Panc1 (cell line): ENCODE data around the gene CHMP4A. TPM values are rescaled to one million over a fixed set of nuclear protein-coding genes. Genes with fewer than 3 reads are reported as not detected.

Experiments used
- ATAC-seq: fragments of 200-7000 bp; cut with Tn5 transposase; 2 replicates; pipeline ENCODE4 v1.9.1; 2020; ENCODE audit warnings: mild to moderate bottlenecking, moderate library complexity
- BruUV-seq: library from RNA; stranded (reverse); fragments of 400-500 nt; replicated peaks from 2 replicates; lab custom pipeline; 2021; lab: Mats Ljungman, UMichigan
- CTCF ChIA-PET: fragments of 300-600 bp; sonication (Branson Sonifier 250); formaldehyde crosslinking; loops from one replicate; lab custom pipeline; 2022; ENCODE audit warnings: antibody characterized with exemption; lab: Charles Lee
- POLR2A ChIA-PET: fragments of 300-600 bp; sonication (Branson Sonifier 250); formaldehyde crosslinking; loops from one replicate; lab custom pipeline; 2022; ENCODE audit warnings: antibody characterized with exemption; lab: Charles Lee
- DNase-seq: peaks from one replicate; pipeline ENCODE4 v3.0.0-alpha.2; 2010; ENCODE audit warnings: low read depth, low spot score
- H3K27ac ChIP-seq: 2 replicates; pipeline ENCODE4 v1.5.1; 2011; ENCODE audit warnings: mild to moderate bottlenecking, low read length, inconsistent platforms
- H3K27me3 ChIP-seq: fragments of 200-500 bp; sonication (Bioruptor generic); 2 replicates; pipeline ENCODE4 v1.6.0; 2014; ENCODE audit warnings: low read length, inconsistent platforms; ENCODE audit not compliant: control insufficient read depth, insufficient read depth
- H3K36me3 ChIP-seq: fragments of 200-500 bp; sonication (Bioruptor generic); 2 replicates; pipeline ENCODE4 v1.5.1; 2014; ENCODE audit warnings: inconsistent platforms, mild to moderate bottlenecking, low read length, moderate library complexity; ENCODE audit not compliant: control insufficient read depth, insufficient read depth
- H3K4me1 ChIP-seq: 2 replicates; pipeline ENCODE4 v1.5.1; 2011; ENCODE audit warnings: inconsistent platforms, mild to moderate bottlenecking, low read length, moderate library complexity; ENCODE audit not compliant: control insufficient read depth, insufficient read depth
- H3K4me3 ChIP-seq, 2 experiments: 2 replicates each; pipeline ENCODE4 v1.5.1; 2011 to 2012; ENCODE audit warnings: low read depth in 2 of 2, low read length in 2 of 2, mild to moderate bottlenecking in 2 of 2, inconsistent platforms in 1 of 2, moderate library complexity in 1 of 2
- H3K9me3 ChIP-seq: fragments of 200-500 bp; sonication (Bioruptor generic); 2 replicates; pipeline ENCODE4 v1.5.1; 2014; ENCODE audit warnings: low read depth, mild to moderate bottlenecking, inconsistent platforms, low read length, moderate library complexity; ENCODE audit not compliant: control insufficient read depth, insufficient read depth
- POLR2AphosphoS5 ChIP-seq: IDR thresholded peaks from 2 replicates; pipeline ENCODE4 v1.6.1; 2012; ENCODE audit warnings: mild to moderate bottlenecking, low read depth, low read length, moderate library complexity
- SIN3A ChIP-seq: IDR thresholded peaks from 2 replicates; pipeline ENCODE4 v1.6.1; 2012; ENCODE audit warnings: low read depth, mild to moderate bottlenecking, low read length, moderate library complexity, borderline replicate concordance; ENCODE audit not compliant: insufficient read depth
- TCF7L2 ChIP-seq: IDR thresholded peaks from 2 replicates; pipeline ENCODE4 v1.6.1; 2011; ENCODE audit warnings: mild to moderate bottlenecking, low read depth, low read length, inconsistent platforms
- in situ Hi-C: cut with HindIII; loops from 2 replicates; pipeline ENCODE4 v1.10.0; 2016; ENCODE audit warnings: low sequenced_read_pairs, low pct_unique_long_range_greater_than_20kb
- intact Hi-C: fragments of 100-400 bp; cut with micrococcal nuclease; formaldehyde crosslinking; loops from one replicate; pipeline ENCODE4 v1.10.0; 2022; ENCODE audit not compliant: unreplicated experiment
- total RNA-seq: library from RNA; stranded (reverse); gene quantifications from one replicate; pipeline ENCODE4 v1.2.1, GENCODE V29; 2021; ENCODE audit not compliant: unreplicated experiment
- TF ChIP-seq, protein P1 (sequence below), 2 experiments: IDR thresholded peaks; 2 replicates each; pipeline ENCODE4 v1.6.1; 2011 to 2012; ENCODE audit warnings: low read depth in 2 of 2, control low read depth in 1 of 2, low read length in 1 of 2, mild to moderate bottlenecking in 1 of 2, moderate library complexity in 1 of 2; ENCODE audit not compliant: insufficient read depth in 1 of 2
- TF ChIP-seq, protein P2 (sequence below): fragments of 450-650 bp; IDR thresholded peaks from 2 replicates; pipeline ENCODE4 v1.5.1; 2017; ENCODE audit warnings: mild to moderate bottlenecking

The CHMP4A gene
- total RNA-seq, 1 experiment from 2014 or later: 42.4 TPM

- BruUV-seq: no TSS peak
- no peaks in the 10 kb centered on the region for H3K9me3 ChIP-seq
- no peak overlapping the region for H3K4me3 ChIP-seq
- ATAC-seq (no peak), DNase-seq (no peak)
- H3K36me3 ChIP-seq: no peaks in the 10 kb centered on the region
- TF ChIP-seq SIN3A (no peak), TCF7L2 (no peak), POLR2AphosphoS5 (no peak)
- TF ChIP-seq, protein P1, sequence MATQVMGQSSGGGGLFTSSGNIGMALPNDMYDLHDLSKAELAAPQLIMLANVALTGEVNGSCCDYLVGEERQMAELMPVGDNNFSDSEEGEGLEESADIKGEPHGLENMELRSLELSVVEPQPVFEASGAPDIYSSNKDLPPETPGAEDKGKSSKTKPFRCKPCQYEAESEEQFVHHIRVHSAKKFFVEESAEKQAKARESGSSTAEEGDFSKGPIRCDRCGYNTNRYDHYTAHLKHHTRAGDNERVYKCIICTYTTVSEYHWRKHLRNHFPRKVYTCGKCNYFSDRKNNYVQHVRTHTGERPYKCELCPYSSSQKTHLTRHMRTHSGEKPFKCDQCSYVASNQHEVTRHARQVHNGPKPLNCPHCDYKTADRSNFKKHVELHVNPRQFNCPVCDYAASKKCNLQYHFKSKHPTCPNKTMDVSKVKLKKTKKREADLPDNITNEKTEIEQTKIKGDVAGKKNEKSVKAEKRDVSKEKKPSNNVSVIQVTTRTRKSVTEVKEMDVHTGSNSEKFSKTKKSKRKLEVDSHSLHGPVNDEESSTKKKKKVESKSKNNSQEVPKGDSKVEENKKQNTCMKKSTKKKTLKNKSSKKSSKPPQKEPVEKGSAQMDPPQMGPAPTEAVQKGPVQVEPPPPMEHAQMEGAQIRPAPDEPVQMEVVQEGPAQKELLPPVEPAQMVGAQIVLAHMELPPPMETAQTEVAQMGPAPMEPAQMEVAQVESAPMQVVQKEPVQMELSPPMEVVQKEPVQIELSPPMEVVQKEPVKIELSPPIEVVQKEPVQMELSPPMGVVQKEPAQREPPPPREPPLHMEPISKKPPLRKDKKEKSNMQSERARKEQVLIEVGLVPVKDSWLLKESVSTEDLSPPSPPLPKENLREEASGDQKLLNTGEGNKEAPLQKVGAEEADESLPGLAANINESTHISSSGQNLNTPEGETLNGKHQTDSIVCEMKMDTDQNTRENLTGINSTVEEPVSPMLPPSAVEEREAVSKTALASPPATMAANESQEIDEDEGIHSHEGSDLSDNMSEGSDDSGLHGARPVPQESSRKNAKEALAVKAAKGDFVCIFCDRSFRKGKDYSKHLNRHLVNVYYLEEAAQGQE (IDR thresholded peaks at IDR 0.05; ENCODE audit: insufficient read depth in 1 of 2, low read depth in 2 of 2, low read length in 1 of 2): no peak
- TF ChIP-seq, protein P2, sequence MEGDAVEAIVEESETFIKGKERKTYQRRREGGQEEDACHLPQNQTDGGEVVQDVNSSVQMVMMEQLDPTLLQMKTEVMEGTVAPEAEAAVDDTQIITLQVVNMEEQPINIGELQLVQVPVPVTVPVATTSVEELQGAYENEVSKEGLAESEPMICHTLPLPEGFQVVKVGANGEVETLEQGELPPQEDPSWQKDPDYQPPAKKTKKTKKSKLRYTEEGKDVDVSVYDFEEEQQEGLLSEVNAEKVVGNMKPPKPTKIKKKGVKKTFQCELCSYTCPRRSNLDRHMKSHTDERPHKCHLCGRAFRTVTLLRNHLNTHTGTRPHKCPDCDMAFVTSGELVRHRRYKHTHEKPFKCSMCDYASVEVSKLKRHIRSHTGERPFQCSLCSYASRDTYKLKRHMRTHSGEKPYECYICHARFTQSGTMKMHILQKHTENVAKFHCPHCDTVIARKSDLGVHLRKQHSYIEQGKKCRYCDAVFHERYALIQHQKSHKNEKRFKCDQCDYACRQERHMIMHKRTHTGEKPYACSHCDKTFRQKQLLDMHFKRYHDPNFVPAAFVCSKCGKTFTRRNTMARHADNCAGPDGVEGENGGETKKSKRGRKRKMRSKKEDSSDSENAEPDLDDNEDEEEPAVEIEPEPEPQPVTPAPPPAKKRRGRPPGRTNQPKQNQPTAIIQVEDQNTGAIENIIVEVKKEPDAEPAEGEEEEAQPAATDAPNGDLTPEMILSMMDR: no peak
- in situ Hi-C loops (no loop called here), intact Hi-C loops (no loop called here)
- ChIA-PET POLR2A (no interaction called here), CTCF (no interaction called here)
- no peak overlapping the region for H3K27ac ChIP-seq
- H3K27me3 ChIP-seq: no peaks in the 10 kb centered on the region
- no peaks in the 10 kb centered on the region for H3K4me1 ChIP-seq
Observed at GRCh38 chr14:24260026-24260779, 46.9 kb upstream of the CHMP4A start.

DNA sequence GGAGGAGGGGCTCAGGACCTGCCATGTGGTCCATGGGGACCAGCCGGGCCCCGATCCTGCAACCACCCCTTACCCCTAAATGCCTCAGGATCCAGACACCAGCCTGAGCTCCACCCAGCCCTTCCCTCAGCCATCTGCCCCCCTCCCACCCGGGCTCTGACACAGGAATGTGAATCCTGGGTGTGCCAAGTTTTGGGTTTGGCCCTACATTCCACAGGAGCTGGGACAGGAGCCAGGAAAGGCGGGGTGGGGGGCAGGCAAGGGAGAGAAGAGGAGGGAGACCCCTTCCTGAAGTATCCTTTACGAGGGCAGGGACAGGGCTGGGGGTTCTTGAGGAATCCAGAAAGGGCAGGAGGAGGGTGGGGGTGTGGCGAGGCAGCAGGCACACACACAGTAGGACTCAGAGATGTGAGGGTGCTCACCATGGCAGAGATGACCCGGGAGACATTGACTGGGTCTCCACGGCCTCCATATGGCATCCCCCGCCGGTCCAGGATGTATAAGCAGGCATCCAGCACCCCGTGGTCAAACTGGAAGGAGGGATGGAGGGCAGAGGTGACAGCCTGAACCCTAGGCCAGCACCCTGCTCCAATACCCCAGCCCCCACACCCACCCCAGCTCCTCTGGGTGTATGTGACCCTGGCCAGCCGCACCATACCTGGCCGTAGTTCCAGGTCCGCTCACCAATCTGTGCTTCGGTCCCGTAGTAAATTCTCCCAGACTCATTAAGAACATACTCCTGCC, 46.2 kb upstream of the CHMP4A start:
- H3K4me1 ChIP-seq: no peaks in the 10 kb centered on the region
- no peaks in the 10 kb centered on the region for H3K27me3 ChIP-seq
- in situ Hi-C loops (no loop called here), intact Hi-C loops (no loop called here)
- no peaks in the 10 kb centered on the region for H3K9me3 ChIP-seq
- TF ChIP-seq, protein P2: no peak
- TF ChIP-seq SIN3A (no peak), TCF7L2 (no peak)
- TF ChIP-seq, protein P1 (IDR thresholded peaks at IDR 0.05; ENCODE audit: insufficient read depth in 1 of 2, low read depth in 2 of 2, low read length in 1 of 2): no peak
- no peak overlapping the region for H3K27ac ChIP-seq
- ATAC-seq (no peak), DNase-seq (no peak)
- CTCF ChIA-PET: no interaction called here
- no peaks in the 10 kb centered on the region for H3K36me3 ChIP-seq
- no TSS peak for BruUV-seq
- H3K4me3 ChIP-seq: no peak overlapping the region
- POLR2A ChIA-PET: interaction anchor here (0.6 kb wide), 1 partner anchor 17 kb away, joined by 12 read pairs; the partner anchor contains the start of gene TINF2
